Vagina (tissue), 2 donors: Measurements from ENCODE around the gene ATXN2.

ENCODE experiments used
- CTCF ChIP-seq, 3 experiments: fragments of 450-650 bp in 2 of 3; fragments of 200-600 bp in 1 of 3; sonication (generic) in 1 of 3; IDR thresholded peaks; one replicate each; pipeline ENCODE4 v1.5.1; 2017 to 2019; ENCODE audit warnings: antibody characterized with exemption in 3 of 3, mild to moderate bottlenecking in 2 of 3, moderate library complexity in 2 of 3
- POLR2A ChIP-seq, 2 donors: fragments of 450-650 bp; IDR thresholded peaks; one replicate each; pipeline ENCODE4 v1.6.1; 2017; ENCODE audit warnings: antibody characterized with exemption in 2 of 2, mild to moderate bottlenecking in 2 of 2, moderate library complexity in 2 of 2
- POLR2AphosphoS5 ChIP-seq, 2 donors: sonication (generic); formaldehyde crosslinking; IDR thresholded peaks; one replicate each; pipeline ENCODE4 v1.9.0; 2017; ENCODE audit warnings: antibody characterized with exemption in 2 of 2, mild to moderate bottlenecking in 2 of 2, low read depth in 1 of 2; ENCODE audit not compliant: insufficient read depth in 1 of 2

- TF ChIP-seq POLR2AphosphoS5 (IDR thresholded peaks at IDR 0.05; ENCODE audit: insufficient read depth in 1 of 2, low read depth in 1 of 2): no peak
- no peak for TF ChIP-seq POLR2A (IDR thresholded peaks at IDR 0.05)
- no peak for TF ChIP-seq CTCF (IDR thresholded peaks at IDR 0.05)
These were observed 41.4 kb upstream of the ATXN2 start for GRCh38 chr12:111640506-111640905.
